Neural crest cell (in vitro differentiated cells): ENCODE data around the gene PRKCB. TPM values are rescaled to one million over a fixed set of nuclear protein-coding genes. Genes with fewer than 3 reads are reported as not detected.

Source experiments
- DNase-seq: peaks from one replicate; pipeline ENCODE4 v3.0.0; 2021; ENCODE audit warnings: low read depth, mixed read lengths, low spot score
- H3K27ac Mint-ChIP-seq: one replicate; pipeline ENCODE4 v1.8.0; 2021; ENCODE audit warnings: mild to moderate bottlenecking, mixed read lengths; ENCODE audit not compliant: unreplicated experiment
- H3K27me3 Mint-ChIP-seq: 2 replicates; pipeline ENCODE4 v1.8.0; 2021; ENCODE audit warnings: low read depth, mild to moderate bottlenecking, mixed read lengths
- H3K36me3 Mint-ChIP-seq: 2 replicates; pipeline ENCODE4 v1.8.0; 2021; ENCODE audit warnings: low read depth, mild to moderate bottlenecking, mixed read lengths
- H3K4me1 Mint-ChIP-seq: 2 replicates; pipeline ENCODE4 v1.8.0; 2021; ENCODE audit warnings: mixed read lengths
- H3K4me3 Mint-ChIP-seq: one replicate; pipeline ENCODE4 v1.8.0; 2021; ENCODE audit warnings: mild to moderate bottlenecking, mixed read lengths
- H3K9me3 Mint-ChIP-seq: 2 replicates; pipeline ENCODE4 v1.8.0; 2021; ENCODE audit warnings: mixed read lengths
- CTCF ChIP-seq: fragments of 200-600 bp; sonication (generic); conservative IDR thresholded peaks from 2 replicates; pipeline ENCODE4 v1.5.0; 2021; ENCODE audit warnings: antibody characterized with exemption, mild to moderate bottlenecking
- total RNA-seq: library from RNA; stranded (reverse); gene quantifications from 2 replicates; pipeline ENCODE4 v1.2.1, GENCODE V29; 2021

The PRKCB gene
- total RNA-seq, 1 donor from 2014 or later = 0.77 TPM

GRCh38 chr16:24132797-24133155 is 297.0 kb downstream of the PRKCB start:
- Mint-ChIP-seq H3K4me1 (peaks cover 6% of the 10 kb centered on the region), H3K4me3 (no peak overlapping the region), H3K27ac (no peak overlapping the region), H3K36me3 (no peaks in the 10 kb centered on the region), H3K27me3 (peaks cover 26% of the 10 kb centered on the region), H3K9me3 (no peaks in the 10 kb centered on the region)
- DNase-seq = no peak
- no peak for TF ChIP-seq CTCF

- H3K9me3 Mint-ChIP-seq = no peaks in the 10 kb centered on the region
- peaks cover 18% of the 10 kb centered on the region for H3K4me1 Mint-ChIP-seq
- H3K27me3 Mint-ChIP-seq = peaks cover 11% of the 10 kb centered on the region
- H3K4me3 Mint-ChIP-seq = no peak overlapping the region
- no peak for TF ChIP-seq CTCF
- H3K36me3 Mint-ChIP-seq = no peaks in the 10 kb centered on the region
- no peak for DNase-seq
- H3K27ac Mint-ChIP-seq = no peak overlapping the region
Observed at GRCh38 chr16:24135624-24136565, 300.1 kb downstream of the PRKCB start.

GRCh38 chr16:24138024-24138423 is 302.2 kb downstream of the PRKCB start:
- no peaks in the 10 kb centered on the region for H3K27me3 Mint-ChIP-seq
- H3K36me3 Mint-ChIP-seq = no peaks in the 10 kb centered on the region
- no peak overlapping the region for H3K27ac Mint-ChIP-seq
- no peak for DNase-seq
- H3K9me3 Mint-ChIP-seq = no peaks in the 10 kb centered on the region
- no peak overlapping the region for H3K4me3 Mint-ChIP-seq
- H3K4me1 Mint-ChIP-seq = peaks cover 18% of the 10 kb centered on the region
- no peak for TF ChIP-seq CTCF

GRCh38 chr16:24138575-24138974 is 302.8 kb downstream of the PRKCB start:
- no peak overlapping the region for H3K27ac Mint-ChIP-seq
- H3K9me3 Mint-ChIP-seq = no peaks in the 10 kb centered on the region
- no peaks in the 10 kb centered on the region for H3K27me3 Mint-ChIP-seq
- no peak overlapping the region for H3K4me3 Mint-ChIP-seq
- no peaks in the 10 kb centered on the region for H3K36me3 Mint-ChIP-seq
- no peak for DNase-seq
- peaks cover 18% of the 10 kb centered on the region for H3K4me1 Mint-ChIP-seq
- TF ChIP-seq CTCF = no peak

GRCh38 chr16:24139282-24139681 is 303.5 kb downstream of the PRKCB start:
- Mint-ChIP-seq H3K36me3 (no peaks in the 10 kb centered on the region), H3K9me3 (no peaks in the 10 kb centered on the region), H3K27me3 (peaks cover 4% of the 10 kb centered on the region), H3K4me1 (peaks cover 18% of the 10 kb centered on the region), H3K4me3 (no peak overlapping the region), H3K27ac (no peak overlapping the region)
- DNase-seq = no peak
- no peak for TF ChIP-seq CTCF
